GM19023 (cell line): ENCODE measurements around the gene DOLPP1.

Experiments
- ATAC-seq: cut with Tn5 transposase; IDR thresholded peaks from one replicate; pipeline ENCODE4 v1.9.1; 2021; ENCODE audit warnings: mild to moderate bottlenecking, moderate library complexity; ENCODE audit not compliant: unreplicated experiment

The DOLPP1 gene

GRCh38 chr9:129063061-129063460 is 17.9 kb upstream of the DOLPP1 start:
- ATAC-seq, result no peak

- ATAC-seq, result no peak
Measured at GRCh38 chr9:129064499-129064908, 16.4 kb upstream of the DOLPP1 start.

GRCh38 chr9:129068110-129068509 is 12.8 kb upstream of the DOLPP1 start:
- no peak for ATAC-seq

- no peak for ATAC-seq
Measured at GRCh38 chr9:129068990-129069861, 11.7 kb upstream of the DOLPP1 start.

GRCh38 chr9:129069862-129070641 is 10.9 kb upstream of the DOLPP1 start:
- no peak for ATAC-seq

- ATAC-seq, result no peak
Measured at GRCh38 chr9:129070696-129071525, 10.0 kb upstream of the DOLPP1 start.

GRCh38 chr9:129071526-129072126 is 9.3 kb upstream of the DOLPP1 start:
- ATAC-seq, result no peak

- no peak for ATAC-seq
Measured at GRCh38 chr9:129072171-129072570, 8.7 kb upstream of the DOLPP1 start.

GRCh38 chr9:129073404-129073803 is 7.5 kb upstream of the DOLPP1 start:
- ATAC-seq, result no peak

GRCh38 chr9:129074106-129074505 is 6.8 kb upstream of the DOLPP1 start:
- ATAC-seq, result no peak

GRCh38 chr9:129075996-129076639 is 4.8 kb upstream of the DOLPP1 start:
- no peak for ATAC-seq

- no peak for ATAC-seq
Measured at GRCh38 chr9:129076640-129077037, 4.3 kb upstream of the DOLPP1 start.

- no peak for ATAC-seq
Measured at GRCh38 chr9:129077236-129077635, 3.7 kb upstream of the DOLPP1 start.

GRCh38 chr9:129078691-129079503 is 2.0 kb upstream of the DOLPP1 start:
- no peak for ATAC-seq

- no peak for ATAC-seq
Measured at GRCh38 chr9:129079829-129080228, 1.1 kb upstream of the DOLPP1 start.

- no peak for ATAC-seq
Measured at GRCh38 chr9:129080298-129080600, 662 bp upstream of the DOLPP1 start.

GRCh38 chr9:129081388-129081904 is 535 bp downstream of the DOLPP1 start:
- no peak for ATAC-seq

- ATAC-seq, result no peak
Measured at GRCh38 chr9:129084087-129084486, 3.2 kb downstream of the DOLPP1 start.

GRCh38 chr9:129089246-129089645 is 8.3 kb downstream of the DOLPP1 start:
- ATAC-seq, result no peak
